HG02642 (cell line): ENCODE data around the gene MIOX.
"Not testable (repeated sequence)": the region's sequence is repeated elsewhere in the genome, so short reads cannot be mapped to it uniquely, and the experiment has no call there.

ENCODE experiments used
- ATAC-seq: cut with Tn5 transposase; IDR thresholded peaks from one replicate; pipeline ENCODE4 v1.9.1; 2021; ENCODE audit warnings: mild to moderate bottlenecking; ENCODE audit not compliant: unreplicated experiment, poor library complexity

Gene MIOX

DNA sequence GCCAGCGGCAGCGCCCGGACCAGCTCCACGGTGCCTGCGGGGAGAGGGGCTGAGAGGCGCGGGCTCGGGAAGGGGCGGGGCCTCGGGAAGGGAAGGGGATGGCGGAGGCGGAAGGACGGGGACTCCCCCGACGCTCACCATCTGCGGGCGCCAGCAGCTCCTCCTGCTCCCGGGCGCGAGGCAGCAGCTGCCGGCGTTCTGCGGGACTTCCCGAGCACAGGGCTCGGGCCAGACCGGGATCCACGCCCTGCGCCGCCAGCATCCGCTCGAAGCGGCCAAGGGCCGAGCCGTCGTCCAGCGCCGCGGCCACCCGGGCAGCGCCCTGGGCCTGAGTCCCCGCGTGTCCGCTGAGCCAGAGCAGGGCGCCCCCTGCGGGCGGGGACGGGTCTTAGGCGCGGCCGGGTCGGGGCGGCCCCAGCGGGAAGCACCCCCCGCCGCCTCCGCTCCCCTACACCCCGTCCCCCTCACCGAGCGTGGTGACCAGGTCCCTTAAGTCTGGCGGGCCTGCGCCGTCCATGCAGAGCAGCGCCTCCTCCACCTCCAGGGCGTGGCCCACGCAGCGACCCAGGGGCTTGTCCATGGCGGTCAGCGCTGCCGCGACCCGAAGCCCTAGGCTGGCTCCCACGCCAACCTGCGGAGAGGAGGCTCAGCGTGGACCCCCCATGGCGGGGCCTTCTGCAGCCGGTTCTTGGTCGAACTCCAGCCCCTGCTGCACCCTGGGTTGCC lies 39.6 kb downstream of the MIOX start:
- peak; percentile 37 for ATAC-seq

DNA sequence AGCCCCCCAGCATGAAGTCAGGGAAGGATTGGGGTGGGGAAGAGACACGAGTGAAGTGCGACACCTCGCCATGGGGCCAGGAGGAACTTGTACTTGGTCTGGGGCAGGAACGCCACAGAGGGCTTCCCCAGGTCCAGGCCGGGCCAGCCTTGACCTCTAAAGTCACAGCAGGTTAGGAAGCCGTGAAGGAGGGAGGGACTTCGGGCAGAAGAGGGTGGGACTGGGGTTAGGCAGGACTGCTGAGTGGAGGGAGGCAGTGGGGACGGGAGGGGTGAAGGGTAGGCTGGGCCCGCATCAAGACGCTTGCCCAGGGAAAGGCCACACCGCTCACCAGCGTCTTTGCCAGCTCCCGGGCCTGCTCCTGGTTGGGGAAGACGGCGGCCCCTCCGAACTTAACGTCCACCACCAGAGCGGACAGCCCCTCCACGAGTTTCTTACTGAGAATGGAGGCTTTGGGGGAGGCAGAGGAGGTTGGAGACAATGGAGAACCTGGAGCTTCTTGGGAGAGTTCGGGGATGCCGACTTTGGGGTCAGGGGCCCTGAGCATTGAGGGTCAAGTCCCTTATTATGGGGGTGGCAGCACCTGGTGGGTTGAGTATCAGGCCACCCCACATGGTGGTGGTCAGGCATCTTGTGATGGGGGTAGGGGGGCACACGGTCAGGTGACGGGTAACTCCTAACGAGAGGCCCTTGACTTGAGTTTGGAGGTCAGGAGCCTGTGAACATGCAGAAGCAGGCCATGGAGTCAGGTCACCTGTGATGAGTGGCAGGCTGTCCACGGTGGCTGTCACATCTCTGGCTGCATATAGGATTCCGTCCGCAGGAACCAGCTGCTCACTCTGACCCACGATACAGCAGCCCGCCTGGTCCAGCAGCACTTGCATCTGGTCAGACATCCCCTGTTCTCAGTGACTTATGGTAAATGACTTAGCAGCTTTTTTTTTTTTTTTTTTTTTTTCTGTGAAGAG lies 40.5 kb downstream of the MIOX start:
- ATAC-seq: no peak

DNA sequence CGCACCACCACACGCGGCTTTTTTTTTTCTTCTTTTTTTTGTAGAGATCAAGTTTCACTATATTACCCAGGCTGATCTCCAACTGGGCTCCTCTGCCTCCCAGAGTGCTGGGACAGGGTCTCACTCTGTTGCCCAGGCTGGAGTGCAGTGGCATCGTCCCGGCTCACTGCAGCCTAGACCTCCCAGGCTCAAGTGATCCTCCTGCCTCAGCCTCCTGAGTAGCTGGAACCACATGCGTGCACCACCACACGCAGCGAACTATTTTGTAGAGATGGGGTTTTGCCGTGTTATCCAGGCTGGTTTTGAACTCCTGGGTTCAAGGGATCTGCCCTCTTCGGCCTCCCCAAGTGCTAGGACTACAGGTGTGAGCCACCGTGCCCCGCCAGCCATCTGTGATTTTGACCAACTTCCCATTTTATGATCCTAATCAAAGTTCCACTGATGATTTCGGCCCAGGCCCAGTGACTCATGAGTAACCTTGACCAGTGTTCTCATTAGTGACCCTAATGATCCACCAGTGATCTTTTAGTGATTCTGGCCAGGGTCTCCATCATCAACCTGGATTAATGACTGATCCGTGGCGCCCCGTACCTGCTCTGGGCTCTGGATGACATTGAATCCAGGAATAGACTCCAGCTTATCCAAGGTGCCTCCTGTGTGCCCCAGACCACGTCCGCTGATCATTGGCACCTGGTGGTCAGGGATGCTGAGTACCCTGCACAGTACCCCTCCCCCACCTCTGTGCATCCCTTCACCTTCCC lies 41.4 kb downstream of the MIOX start:
- ATAC-seq: no peak

DNA sequence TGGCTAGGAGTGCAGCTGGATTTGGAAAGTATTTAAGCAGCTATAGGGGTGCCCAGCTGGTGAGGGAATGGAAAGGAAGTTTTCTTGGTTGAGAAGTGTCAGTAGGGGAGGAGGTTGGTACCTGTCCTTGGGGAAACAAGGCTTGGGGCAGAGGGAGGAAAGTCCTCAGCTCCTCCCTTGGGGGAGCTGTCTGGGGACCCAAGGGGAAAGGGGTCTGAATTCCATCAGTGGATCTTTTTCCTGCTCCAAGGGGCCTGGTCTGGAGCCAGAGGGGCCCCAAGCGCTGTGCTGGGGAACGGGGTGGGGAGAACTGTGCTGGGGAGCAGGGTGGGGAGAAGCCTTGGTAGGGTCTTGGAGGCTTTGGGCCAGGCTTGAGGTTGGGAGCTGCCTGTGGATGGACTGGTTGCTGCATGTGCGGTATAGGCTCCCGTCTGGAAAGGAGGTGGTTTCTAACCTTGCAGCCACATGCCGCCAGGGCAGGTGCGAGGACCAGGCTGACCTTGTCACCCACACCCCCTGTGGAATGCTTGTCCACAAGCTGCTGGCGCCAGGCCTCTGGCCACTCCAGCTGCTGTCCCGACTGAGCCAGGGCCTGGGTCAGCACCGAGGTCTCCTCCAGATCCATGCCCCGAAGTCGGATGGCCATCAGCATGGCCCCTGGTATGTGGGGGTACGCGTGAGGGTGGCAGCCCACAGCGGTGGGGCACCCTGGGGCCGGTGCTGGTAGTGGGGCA lies 42.2 kb downstream of the MIOX start:
- ATAC-seq: no peak

DNA sequence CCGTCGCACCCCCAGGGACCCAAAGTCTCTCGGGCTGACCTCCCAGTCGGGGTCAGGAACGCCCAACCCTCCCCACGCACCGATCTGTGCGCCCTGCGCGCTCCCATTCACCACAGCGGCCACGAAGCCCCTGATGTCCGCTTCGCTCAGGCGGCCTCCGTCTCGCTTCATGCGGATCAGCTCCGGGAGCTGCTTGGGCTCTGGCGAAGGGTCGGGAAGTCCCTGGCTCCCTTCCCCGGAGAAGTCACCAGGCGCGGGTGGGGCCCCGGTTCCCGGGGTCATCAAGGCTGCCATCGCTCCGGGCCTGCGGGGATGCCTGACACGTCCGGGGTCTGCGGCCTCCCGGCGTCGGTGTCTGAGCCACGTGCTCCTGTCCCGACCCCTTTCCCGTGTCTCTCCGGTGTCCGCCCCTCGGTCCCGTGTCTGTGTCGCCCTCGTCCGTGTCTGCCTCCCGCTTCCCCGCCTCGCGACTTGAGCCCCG lies 42.8 kb downstream of the MIOX start:
- ATAC-seq: no peak

DNA sequence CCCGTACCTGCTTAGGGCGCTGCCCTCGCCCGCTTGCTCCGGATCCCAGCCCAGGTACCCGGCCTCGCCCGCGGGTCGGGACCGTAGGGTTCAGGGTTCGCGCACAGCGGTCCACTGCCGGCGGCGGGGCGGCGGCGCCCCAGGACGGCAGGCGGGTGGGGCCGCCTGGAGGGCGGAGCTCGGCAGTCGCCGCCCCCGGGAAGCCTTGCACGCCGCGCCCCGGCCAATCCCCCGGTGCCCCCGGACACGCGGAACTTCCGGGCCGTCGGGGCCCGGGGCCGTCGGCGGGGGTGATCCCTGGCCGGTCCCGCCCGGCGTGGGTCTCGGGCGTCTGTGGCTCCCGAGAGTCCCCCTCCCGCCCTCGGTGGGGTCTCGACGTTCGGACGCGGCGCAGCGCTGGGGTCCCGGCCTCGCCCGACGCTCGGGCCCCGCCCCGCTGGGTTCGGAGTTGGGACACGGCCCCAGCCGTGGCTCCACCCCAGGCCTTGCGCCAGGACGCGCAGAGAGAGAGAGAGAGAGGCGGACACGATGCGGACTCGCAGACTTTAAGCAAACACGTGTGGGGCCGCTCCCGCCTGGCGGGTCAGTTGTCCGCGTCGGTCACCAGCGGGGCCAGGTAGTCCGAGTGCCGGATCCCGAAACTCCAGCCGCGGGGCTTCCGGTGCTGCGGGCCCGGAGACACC lies 43.4 kb downstream of the MIOX start, which contains the start of gene TYMP:
Gene TYMP, minus strand, starts transcription at position 116 of the 683 bp plus-strand sequence. CDS start 303 bp downstream, outside the sequence.
- ATAC-seq: peak; percentile 25

DNA sequence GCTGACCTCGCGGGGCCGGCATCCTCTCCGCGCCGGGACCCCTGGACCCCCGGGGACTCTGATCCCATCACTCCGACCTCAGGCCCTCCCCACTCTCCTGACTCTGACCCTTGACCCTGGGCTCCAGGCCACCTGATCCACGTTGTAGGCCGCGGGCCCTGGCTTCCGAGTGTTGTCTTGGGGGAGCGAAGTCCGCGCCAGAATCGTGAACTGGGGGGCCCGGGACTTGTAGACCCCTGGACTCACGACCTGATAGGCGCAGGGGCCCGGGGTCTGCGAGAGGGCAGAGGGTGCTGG lies 43.9 kb downstream of the MIOX start:
- ATAC-seq: peak; percentile 0

DNA sequence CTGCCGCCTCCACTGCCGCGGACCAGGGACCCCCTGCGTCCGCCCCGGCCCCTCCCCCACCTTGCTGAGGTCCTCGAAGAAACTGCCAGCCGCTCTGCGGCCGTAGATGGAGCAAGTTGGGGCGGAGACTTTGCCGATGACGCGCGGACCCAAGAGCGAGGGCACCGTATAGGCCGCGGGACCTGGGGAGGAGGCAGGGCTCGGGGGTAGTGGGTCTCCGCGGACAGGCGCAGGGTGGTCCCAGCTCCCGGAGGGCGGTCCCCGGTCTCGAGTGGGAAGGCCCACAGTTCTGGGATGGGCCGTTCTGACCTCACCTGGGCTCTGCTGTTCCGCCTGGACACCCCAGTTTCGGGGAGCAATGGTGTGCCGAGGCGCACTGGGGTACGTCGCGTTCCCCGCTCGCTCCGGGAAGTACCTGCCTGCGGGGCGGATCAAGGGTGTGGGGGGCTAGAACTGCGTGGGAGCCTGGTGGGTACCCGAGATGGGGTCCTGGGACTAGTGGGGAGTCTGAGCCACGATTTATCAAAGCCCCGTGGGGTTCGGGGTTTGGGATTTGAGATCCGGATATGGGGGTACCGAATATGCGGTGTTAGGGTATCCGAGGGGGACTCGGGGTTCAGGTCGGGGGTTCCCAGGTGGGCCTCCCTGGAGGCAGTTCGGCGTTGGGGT lies 44.4 kb downstream of the MIOX start:
- peak; percentile 20 for ATAC-seq

DNA sequence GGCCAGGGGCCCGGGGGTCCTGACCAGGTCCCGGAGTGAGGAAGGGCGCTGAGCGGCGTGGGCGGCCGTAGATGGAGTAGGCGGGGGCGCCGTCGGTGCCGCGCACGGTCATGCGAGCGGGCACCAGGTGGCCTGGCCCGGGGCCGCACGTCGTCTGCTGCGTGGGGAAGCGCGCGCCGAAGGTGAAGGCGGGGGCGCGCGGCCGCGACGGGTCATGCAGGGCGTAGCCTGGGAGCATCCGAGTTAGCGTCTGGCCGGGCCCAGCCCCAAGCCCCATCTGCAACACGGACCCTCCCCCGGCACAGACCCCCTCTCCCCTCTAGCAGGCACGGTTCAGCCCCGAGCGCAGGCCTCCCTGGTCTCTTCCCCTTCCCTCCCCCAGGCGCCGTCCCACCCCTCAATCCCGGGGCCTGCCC lies 44.9 kb downstream of the MIOX start:
- ATAC-seq: peak; percentile 30

DNA sequence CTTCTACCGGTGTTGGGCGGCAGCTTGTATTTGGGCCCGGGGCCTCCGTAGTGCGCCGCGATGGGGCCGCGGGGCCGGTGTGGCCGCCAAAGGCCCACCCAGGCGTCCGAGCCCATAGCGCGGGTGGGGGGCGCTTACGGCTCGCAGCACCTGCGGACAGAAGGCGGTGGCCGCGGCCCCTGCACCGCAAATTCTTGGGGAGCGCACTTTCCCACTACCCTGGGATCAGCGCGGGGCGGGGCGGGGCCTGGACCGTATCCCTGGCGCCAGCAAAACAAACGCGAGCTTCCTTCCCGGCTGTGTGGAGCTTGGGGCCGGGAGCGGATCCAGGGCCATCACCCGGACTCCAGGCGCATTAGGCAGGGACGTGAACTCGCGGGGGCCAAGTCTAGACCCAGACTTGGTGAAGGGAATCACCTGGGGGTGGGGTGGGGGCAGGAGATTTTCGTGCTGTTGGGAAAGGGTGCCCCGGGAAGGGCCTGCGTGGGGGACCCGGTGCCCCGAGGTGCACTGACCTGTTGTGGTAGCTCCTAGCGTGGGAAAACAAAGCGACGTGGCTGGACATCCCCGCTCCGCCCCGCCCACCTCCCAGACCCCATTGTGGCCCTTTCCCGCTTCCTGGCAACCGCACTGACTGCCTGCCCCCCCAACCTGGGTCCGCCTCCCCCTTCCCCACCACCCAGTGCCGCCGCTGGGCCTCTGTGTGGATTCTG lies 45.5 kb downstream of the MIOX start:
- no peak for ATAC-seq

DNA sequence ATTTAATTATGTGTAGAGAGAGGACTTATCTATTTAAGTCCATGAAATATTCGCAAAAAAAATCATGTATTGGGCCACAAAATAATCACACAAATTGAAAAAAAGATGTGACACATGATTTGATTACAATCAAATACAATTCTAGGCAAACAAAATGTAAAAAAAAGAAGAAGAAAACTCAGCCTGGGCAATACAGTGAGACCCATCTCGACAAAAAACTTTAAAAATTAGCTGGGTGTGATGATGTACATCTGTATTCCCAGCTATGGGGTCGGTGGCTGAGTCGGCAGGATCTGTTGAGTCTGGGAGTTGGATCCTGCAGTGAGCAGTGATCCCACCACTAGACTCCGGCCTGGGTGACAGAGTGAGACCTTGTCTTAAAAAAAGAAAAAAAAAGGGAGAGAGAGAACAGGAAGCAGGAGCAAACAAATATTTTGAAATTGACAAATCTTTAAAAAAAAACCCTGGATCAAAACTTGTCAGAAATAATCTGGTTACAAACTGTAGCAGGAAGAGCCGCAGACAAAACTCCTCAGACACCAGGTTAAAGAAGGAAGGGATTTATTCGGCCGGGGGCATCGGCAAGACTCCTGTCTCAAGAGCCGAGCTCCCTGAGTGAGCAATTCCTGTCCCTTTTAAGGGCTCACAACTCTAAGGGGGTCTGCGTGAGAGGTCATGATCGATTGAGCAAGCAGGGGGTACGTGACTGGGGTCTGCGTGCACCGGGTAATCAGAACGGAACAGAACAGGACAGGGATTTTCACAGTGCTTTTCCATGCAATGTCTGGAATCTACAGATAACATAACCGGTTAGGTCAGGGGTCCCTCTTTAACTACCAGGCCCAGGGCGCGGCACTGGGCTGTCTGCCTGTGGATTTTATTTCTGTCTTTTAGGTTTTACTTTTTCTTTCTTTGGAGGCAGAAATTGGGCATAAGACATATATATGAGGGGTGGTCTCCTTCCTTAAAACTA lies 46.5 kb downstream of the MIOX start:
- no peak for ATAC-seq

DNA sequence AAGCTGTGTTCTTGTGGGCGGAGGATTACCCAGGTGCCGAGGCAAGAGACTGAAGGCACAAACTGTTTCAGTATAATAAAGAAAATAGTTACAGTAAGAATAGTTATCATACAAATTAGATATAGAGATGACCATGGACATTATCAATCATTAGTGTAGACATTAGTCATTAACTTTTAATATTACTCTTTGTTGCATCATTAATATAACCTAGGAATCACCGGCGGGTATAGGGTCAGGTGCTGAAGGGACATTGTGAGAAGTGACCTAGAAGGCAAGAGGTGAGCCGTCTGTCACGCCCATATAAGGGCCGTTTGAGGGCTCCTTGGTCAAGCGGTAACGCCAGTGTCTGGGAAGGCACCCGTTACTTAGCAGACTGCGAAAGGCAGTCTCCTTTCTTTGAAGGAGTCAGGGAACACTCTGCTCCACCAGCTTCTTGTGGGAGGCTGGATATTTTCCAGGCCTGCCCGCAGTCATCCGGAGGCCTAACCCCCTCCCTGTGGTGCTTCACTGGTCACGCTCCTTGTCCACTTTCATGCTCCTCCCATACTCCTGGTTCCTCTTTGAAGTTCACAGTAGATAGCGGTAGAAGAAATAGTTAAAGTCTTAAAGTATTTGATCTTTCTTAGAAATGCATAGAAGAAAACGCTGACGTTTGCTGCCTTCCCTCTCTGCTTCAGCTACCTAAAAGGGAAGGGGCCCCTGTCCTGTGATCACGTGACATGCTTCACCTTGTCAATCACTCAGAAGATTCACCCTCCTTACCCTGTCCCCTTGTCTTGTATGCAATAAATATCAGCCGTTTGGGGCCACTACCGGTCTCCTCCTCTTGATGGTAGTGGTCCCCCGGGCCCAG lies 47.4 kb downstream of the MIOX start:
- ATAC-seq: not testable (repeated sequence)

DNA sequence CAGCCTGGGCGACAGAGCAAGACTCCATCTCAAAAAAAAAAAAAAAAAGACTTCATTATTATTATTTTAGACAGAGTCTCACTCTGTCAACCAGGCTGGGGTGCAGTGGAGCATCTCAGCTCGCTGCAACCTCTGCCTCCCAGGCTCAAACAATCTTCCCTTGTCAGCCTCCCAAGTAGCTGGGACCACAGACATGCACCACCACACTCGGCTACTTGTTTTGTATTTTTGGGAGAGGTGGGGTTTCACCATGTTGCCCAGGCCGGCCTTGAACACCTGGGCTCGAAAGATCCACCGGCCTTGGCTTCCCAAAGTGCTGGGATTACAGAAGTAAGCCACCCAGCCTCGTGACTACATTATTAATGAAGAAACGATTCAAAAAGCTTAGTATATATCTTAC lies 48.5 kb downstream of the MIOX start:
- ATAC-seq: no peak

DNA sequence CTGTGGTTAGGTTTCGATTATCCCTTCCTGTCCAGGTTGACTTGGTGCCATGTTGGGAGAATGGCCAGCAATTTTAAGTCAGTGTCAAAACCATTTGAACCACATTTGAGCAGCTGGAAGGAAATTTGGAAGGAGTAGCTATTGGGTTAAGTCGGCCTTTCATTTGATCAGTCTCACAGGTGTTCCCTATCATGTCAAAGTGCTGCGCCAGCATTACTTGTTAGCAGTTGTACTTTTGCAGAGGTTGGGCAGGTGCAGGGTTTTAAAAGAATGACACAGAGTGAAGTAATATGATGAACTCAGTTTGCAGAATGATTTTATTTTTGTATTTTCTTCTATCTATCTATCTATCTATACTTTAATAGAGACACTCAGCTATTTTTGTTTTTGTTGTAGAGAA lies 49.6 kb downstream of the MIOX start:
- ATAC-seq: no peak

DNA sequence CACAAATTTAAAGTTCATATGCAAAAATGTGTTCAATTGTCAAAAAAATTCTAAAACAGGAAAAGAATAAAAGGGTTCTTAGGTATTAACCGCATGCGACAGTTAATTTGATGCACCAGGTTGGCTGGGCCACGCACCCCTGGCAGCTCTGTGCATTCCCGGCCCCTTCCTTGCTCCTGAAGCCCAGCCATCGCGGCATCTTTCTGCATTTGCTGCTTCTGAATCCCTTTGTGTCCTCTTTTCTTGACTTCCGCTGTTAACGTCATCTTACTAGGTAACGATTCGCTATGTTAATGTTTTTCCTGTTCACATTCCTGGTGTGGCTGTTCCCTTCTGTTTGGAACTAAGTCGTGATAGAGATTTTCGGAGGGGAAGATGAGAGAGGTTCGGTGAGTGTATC lies 51.1 kb downstream of the MIOX start:
- no peak for ATAC-seq
